A549 (cell line): ENCODE measurements around the gene SFXN3. TPM values are rescaled to one million over a fixed set of nuclear protein-coding genes. Genes with fewer than 3 reads are reported as not detected.

Source experiments
- ATAC-seq, 2 experiments: fragments of 200-7000 bp in 1 of 2; fragments of >200 bp in 1 of 2; cut with Nextera tagmentation in 1 of 2; cut with Tn5 transposase in 1 of 2; 3 replicates each; pipeline versions ENCODE4 v1.8.0 to v1.9.1; 2018 to 2020; ENCODE audit warnings: mild to moderate bottlenecking in 1 of 2, moderate library complexity in 1 of 2
- CTCF ChIA-PET: fragments of 300-600 bp; sonication (Branson Sonifier 250); formaldehyde crosslinking; extraction: SDS; loops from one replicate; lab custom pipeline; 2021; ENCODE audit warnings: antibody characterized with exemption, inconsistent platforms; lab: Yijun Ruan, JAX
- POLR2A ChIA-PET: fragments of 350-600 bp; formaldehyde crosslinking; extraction: SDS; loops from one replicate; lab custom pipeline; 2021; ENCODE audit warnings: antibody characterized with exemption, inconsistent platforms; lab: Yijun Ruan, JAX
- DNase-seq, 2 experiments: peaks; one replicate each; pipeline versions ENCODE4 v3.0.0 to v3.0.0-alpha.2; 2011 to 2016; ENCODE audit warnings: low read depth in 1 of 2, low spot score in 1 of 2
- FAIRE-seq: peaks from 2 replicates; lab custom pipeline; 2011; peaks lifted over from hg19 to GRCh38; lab: Jason Lieb, UNC
- H3K27ac ChIP-seq, 2 experiments: fragments of >200 bp; sonication (Bioruptor Twin); formaldehyde crosslinking; 3 replicates each; pipeline ENCODE4 v1.5.1; 2016 to 2017
- H3K4me1 ChIP-seq: fragments of >200 bp; sonication (Bioruptor Twin); formaldehyde crosslinking; 3 replicates; pipeline ENCODE4 v1.6.1; 2016
- H3K4me2 ChIP-seq: fragments of >200 bp; sonication (Bioruptor Twin); formaldehyde crosslinking; 3 replicates; pipeline ENCODE4 v1.6.1; 2016
- H3K4me3 ChIP-seq: fragments of >200 bp; sonication (Bioruptor Twin); formaldehyde crosslinking; 3 replicates; pipeline ENCODE4 v1.5.1; 2016
- H3K9me3 ChIP-seq: fragments of >200 bp; sonication (Bioruptor Twin); formaldehyde crosslinking; 3 replicates; pipeline ENCODE4 v1.6.1; 2016
- BHLHE40 ChIP-seq: IDR thresholded peaks from 2 replicates; pipeline ENCODE4 v1.6.1; 2012; ENCODE audit warnings: low read depth, low read length, inconsistent platforms
- CEBPB ChIP-seq, 2 experiments: fragments of >200 bp in 1 of 2; sonication (Bioruptor Twin) in 1 of 2; formaldehyde crosslinking in 1 of 2; IDR thresholded peaks; 2 replicates each; pipeline ENCODE4 v1.6.1; 2012 to 2016
- CHD4 ChIP-seq: fragments of 200-600 bp; sonication (generic); IDR thresholded peaks from 2 replicates; pipeline ENCODE4 v1.6.1; 2016; ENCODE audit warnings: antibody characterized with exemption, mild to moderate bottlenecking, borderline replicate concordance
- EP300 ChIP-seq, 2 experiments: fragments of >200 bp; sonication (Bioruptor Twin); formaldehyde crosslinking; IDR thresholded peaks; 2 replicates in 1 of 2; 3 replicates in 1 of 2; pipeline ENCODE4 v1.6.1; 2016 to 2017
- ESRRA ChIP-seq: fragments of 150-350 bp; IDR thresholded peaks from 2 replicates; pipeline ENCODE4 v1.6.1; 2014; ENCODE audit warnings: mild to moderate bottlenecking, low read length, borderline replicate concordance
- FOSB ChIP-seq: fragments of 250-450 bp; sonication (Bioruptor Pico); IDR thresholded peaks from 2 replicates; pipeline ENCODE4 v1.5.0; 2020; ENCODE audit warnings: mild to moderate bottlenecking, moderate library complexity
- FOXS1 ChIP-seq: fragments of 250-450 bp; sonication (Bioruptor Pico); IDR thresholded peaks from 2 replicates; pipeline ENCODE4 v1.5.0; 2020; ENCODE audit warnings: mild to moderate bottlenecking, moderate library complexity
- HOXA7 ChIP-seq: fragments of 250-450 bp; sonication (Bioruptor Pico); IDR thresholded peaks from 2 replicates; pipeline ENCODE4 v1.5.0; 2020; ENCODE audit warnings: mild to moderate bottlenecking, moderate library complexity
- JUN ChIP-seq, 2 experiments: fragments of >200 bp; sonication (Bioruptor Twin); formaldehyde crosslinking; IDR thresholded peaks; 2 replicates in 1 of 2; 3 replicates in 1 of 2; pipeline ENCODE4 v1.6.1; 2016 to 2017
- JUNB ChIP-seq: fragments of >200 bp; sonication (Bioruptor Twin); formaldehyde crosslinking; IDR thresholded peaks from 2 replicates; pipeline ENCODE4 v1.6.1; 2016
- KDM5A ChIP-seq: fragments of 200-600 bp; sonication (generic); IDR thresholded peaks from 2 replicates; pipeline ENCODE4 v1.6.1; 2016; ENCODE audit warnings: antibody characterized with exemption, mild to moderate bottlenecking
- MAZ ChIP-seq: fragments of 150-350 bp; IDR thresholded peaks from 2 replicates; pipeline ENCODE4 v1.6.1; 2014; ENCODE audit warnings: antibody characterized with exemption, low read depth, low read length, borderline replicate concordance
- MYC ChIP-seq: IDR thresholded peaks from 2 replicates; pipeline ENCODE4 v1.6.1; 2012; ENCODE audit warnings: mild to moderate bottlenecking, inconsistent platforms, low read length, improper control_type of control experiment, borderline replicate concordance
- NR3C1 ChIP-seq: fragments of >200 bp; sonication (Bioruptor Twin); formaldehyde crosslinking; IDR thresholded peaks from 3 replicates; pipeline ENCODE4 v1.6.1; 2017
- RARB ChIP-seq: fragments of 250-450 bp; sonication (Bioruptor Pico); IDR thresholded peaks from 2 replicates; pipeline ENCODE4 v1.8.0; 2021; ENCODE audit warnings: mild to moderate bottlenecking, moderate library complexity
- REST ChIP-seq: fragments of 200-600 bp; sonication (generic); IDR thresholded peaks from 2 replicates; pipeline ENCODE4 v1.6.1; 2016; ENCODE audit warnings: antibody characterized with exemption, mild to moderate bottlenecking, moderate library complexity
- SMC3 ChIP-seq: fragments of >200 bp; sonication (Bioruptor Twin); formaldehyde crosslinking; IDR thresholded peaks from 3 replicates; pipeline ENCODE4 v1.6.1; 2018; ENCODE audit warnings: inconsistent platforms
- USF2 ChIP-seq: fragments of 450-650 bp; IDR thresholded peaks from 2 replicates; pipeline ENCODE4 v1.6.1; 2014; ENCODE audit warnings: antibody characterized with exemption
- ZC3H11A ChIP-seq: fragments of 450-650 bp; IDR thresholded peaks from 2 replicates; pipeline ENCODE4 v1.6.1; 2014; ENCODE audit warnings: antibody characterized with exemption, mild to moderate bottlenecking
- ZNF302 ChIP-seq: fragments of 250-450 bp; sonication (Bioruptor Pico); IDR thresholded peaks from 2 replicates; pipeline ENCODE4 v1.9.0; 2021; ENCODE audit warnings: inconsistent platforms, mild to moderate bottlenecking, moderate library complexity
- ZSCAN20 ChIP-seq: fragments of 250-450 bp; sonication (Bioruptor Pico); IDR thresholded peaks from 2 replicates; pipeline ENCODE4 v1.8.0; 2022; ENCODE audit warnings: mild to moderate bottlenecking, moderate library complexity
- WGBS: methylation state at CpG from one replicate; pipeline ENCODE4 v1.1.6; 2017; ENCODE audit errors: missing lambda C conversion rate; 5-methylcytosine and 5-hydroxymethylcytosine counted together
- polyA plus RNA-seq, 4 experiments: library from polyadenylated mRNA; depleted of rRNA in 3 of 4; stranded (reverse); fragments of >200 nt; fragmentation: RNase III in 1 of 4; extraction: RNeasy Plus Mini Kit Qiagen cat#74134 plus additional on column Dnase treatment in 1 of 4; gene quantifications; 2 replicates in 3 of 4; 3 replicates in 1 of 4; pipeline ENCODE4 v1.2.3, GENCODE V29; 2011 to 2017

Gene SFXN3
- polyA plus RNA-seq, 2 of the 4 experiments (the other 2 are of a cell fraction) = 26.3 to 33.7 TPM

GRCh38 chr10:100986952-100987684, 43.9 kb upstream of the SFXN3 start, which contains the start of the genes MRPL43 and TWNK (continued):
- 0 out of 2 replicates have a peak, but pooled peaks have one; percentile 7 for TF ChIP-seq USF2
- no peak for TF ChIP-seq RARB (CRISPR knock-in tag)
- TF ChIP-seq MYC = peak; percentile 98
- TF ChIP-seq SMC3 = no peak
- peak in 1 of 2 experiments; percentile 85; a peak in 4 of 5 replicates for TF ChIP-seq JUN (IDR thresholded peaks at IDR 0.05)

GRCh38 chr10:100987685-100988049, 43.4 kb upstream of the SFXN3 start:
- Histone ChIP-seq H3K27ac (peak overlapping the region; percentile 96 to 97), H3K9me3 (no peaks in the 10 kb centered on the region), H3K4me3 (peak overlapping the region; percentile 83), H3K4me1 (peaks cover 31% of the 10 kb centered on the region), H3K4me2 (peak overlapping the region; percentile 96)
- ChIA-PET POLR2A (interaction anchor here (1.0 to 1.8 kb wide), 4 partner anchors 9 to 73 kb away, joined by 3 to 6 read pairs (median 4); no protein-coding TSS in a partner anchor), CTCF (interaction anchor here (1.4 to 25.8 kb wide), 4 partner anchors 11 to 155 kb away, joined by 3 to 608 read pairs (median 196); partner anchors contain the start of gene LZTS2)
- no peak for FAIRE-seq
- TF ChIP-seq NR3C1 (no peak), KDM5A (0 out of 2 replicates have a peak, but pooled peaks have one; percentile 14)
- no peak for DNase-seq
- 2% methylated on average over 15 of the region's 15 CpGs for WGBS
- peak; percentile 14 to 33; a peak in 4 of 6 replicates for ATAC-seq

GRCh38 chr10:100988166-100988565, 42.9 kb upstream of the SFXN3 start:
- Histone ChIP-seq H3K4me1 (peaks cover 31% of the 10 kb centered on the region), H3K4me3 (peak overlapping the region; percentile 83), H3K4me2 (peak overlapping the region; percentile 96), H3K9me3 (no peaks in the 10 kb centered on the region), H3K27ac (peak overlapping the region; percentile 96 to 97)
- ChIA-PET POLR2A (interaction anchor here (1.8 kb wide), 1 partner anchor 9 kb away, joined by 6 read pairs; no protein-coding TSS in a partner anchor), CTCF (interaction anchor here (1.0 to 25.8 kb wide), 6 partner anchors 10 to 154 kb away, joined by 3 to 608 read pairs (median 43); partner anchors contain the start of gene LZTS2)
- FAIRE-seq (no peak), ATAC-seq (no peak), DNase-seq (no peak)
- WGBS = 67% methylated on average over 9 of the region's 10 CpGs
- TF ChIP-seq CHD4 (no peak), JUNB (no peak), MAZ (no peak), HOXA7 (no peak), ZSCAN20 (CRISPR knock-in tag) (no peak), ZNF302 (CRISPR knock-in tag) (no peak), ZC3H11A (no peak), EP300 (IDR thresholded peaks at IDR 0.05) (no peak), FOXS1 (CRISPR knock-in tag) (no peak), FOSB (CRISPR knock-in tag) (no peak), BHLHE40 (no peak), CEBPB (IDR thresholded peaks at IDR 0.05) (no peak), REST (no peak), ESRRA (no peak)
